K562 (cell line): ENCODE results near the gene KRT33B. TPM values are rescaled to one million over a fixed set of nuclear protein-coding genes. Genes with fewer than 3 reads are reported as not detected.

Experiments used
- ATAC-seq: fragments of 200-7000 bp; cut with Tn5 transposase; 3 replicates; pipeline ENCODE4 v1.9.1; 2020; ENCODE audit warnings: moderate library complexity
- BruUV-seq: library from RNA; stranded (reverse); fragments of 400-500 nt; replicated peaks from 2 replicates; lab custom pipeline; 2021; lab: Mats Ljungman, UMichigan
- CTCF ChIA-PET: fragments of 300-600 bp; formaldehyde crosslinking; extraction: SDS; loops from one replicate; lab custom pipeline; 2021; ENCODE audit warnings: low intra/inter-chr PET ratio; lab: Yijun Ruan, JAX
- POLR2A ChIA-PET: fragments of 300-600, 350-650 bp; sonication (Branson Sonifier 250); formaldehyde crosslinking; extraction: SDS; loops from one replicate; lab custom pipeline; 2021; ENCODE audit warnings: antibody characterized with exemption, inconsistent platforms; lab: Yijun Ruan, JAX
- DNase-seq, 4 experiments: peaks; one replicate each; pipeline versions ENCODE4 v3.0.0 to v3.0.0-alpha.2; 2011 to 2018; ENCODE audit warnings: low spot score in 3 of 4, mixed read lengths in 3 of 4; ENCODE audit errors: extremely low read depth in 1 of 4
- FAIRE-seq: peaks from 2 replicates; lab custom pipeline; 2011; peaks lifted over from hg19 to GRCh38; lab: Jason Lieb, UNC
- H2AFZ ChIP-seq: 2 replicates; pipeline ENCODE4 v1.6.0; 2011; ENCODE audit warnings: low read depth, low read length, control low read depth, inconsistent platforms
- H3K27ac ChIP-seq: fragments of 200-600 bp; 3 replicates; pipeline ENCODE4 v1.8.0; 2011; ENCODE audit warnings: low read depth, mild to moderate bottlenecking, control low read depth, inconsistent platforms, low read length, moderate library complexity, mixed read lengths; ENCODE audit errors: extremely low read depth
- H3K27me3 ChIP-seq, 2 experiments: fragments of 300-600 bp in 1 of 2; 2 replicates in 1 of 2; 3 replicates in 1 of 2; pipeline versions ENCODE4 v1.6.0 to v1.8.0; 2011; ENCODE audit warnings: inconsistent platforms in 2 of 2, low read length in 2 of 2, mild to moderate bottlenecking in 1 of 2, mixed read lengths in 1 of 2, moderate library complexity in 1 of 2; ENCODE audit not compliant: control insufficient read depth in 2 of 2, insufficient read depth in 2 of 2
- H3K36me3 ChIP-seq: fragments of 300-600 bp; 3 replicates; pipeline ENCODE4 v1.8.0; 2011; ENCODE audit warnings: mild to moderate bottlenecking, low read length, inconsistent platforms; ENCODE audit not compliant: control insufficient read depth, insufficient read depth
- H3K4me1 ChIP-seq, 2 experiments: fragments of 200-600 bp in 1 of 2; replicated peaks in 1 of 2; 2 replicates in 1 of 2; 3 replicates in 1 of 2; pipeline versions ENCODE4 v1.5.1 to v1.8.0; 2011; ENCODE audit warnings: inconsistent platforms in 2 of 2, low read length in 2 of 2, mild to moderate bottlenecking in 1 of 2, mixed read lengths in 1 of 2, moderate library complexity in 1 of 2; ENCODE audit not compliant: control insufficient read depth in 2 of 2, insufficient read depth in 2 of 2
- H3K4me2 ChIP-seq: 2 replicates; pipeline ENCODE4 v1.6.1; 2011; ENCODE audit warnings: low read length, control low read depth, inconsistent platforms, mixed read lengths; ENCODE audit not compliant: insufficient read depth
- H3K4me3 ChIP-seq: fragments of 200-600 bp; sonication (generic), shearing (Covaris generic); 2 replicates; pipeline ENCODE4 v1.5.1; 2016; ENCODE audit warnings: control low read depth, inconsistent platforms
- H3K79me2 ChIP-seq: fragments of 200-600 bp; 3 replicates; pipeline ENCODE4 v1.8.0; 2011; ENCODE audit warnings: low read length, inconsistent platforms; ENCODE audit not compliant: control insufficient read depth, insufficient read depth
- H3K9ac ChIP-seq, 2 experiments: 2 replicates each; pipeline versions ENCODE4 v1.6.0 to v1.6.1; 2011; ENCODE audit warnings: low read depth in 2 of 2, low read length in 2 of 2, control low read depth in 1 of 2, inconsistent platforms in 1 of 2, mild to moderate bottlenecking in 1 of 2, mixed read lengths in 1 of 2; ENCODE audit not compliant: insufficient read depth in 1 of 2
- H3K9me1 ChIP-seq: one replicate; pipeline ENCODE4 v1.6.0; 2011; ENCODE audit warnings: inconsistent platforms, mild to moderate bottlenecking, low read length, moderate library complexity; ENCODE audit not compliant: control insufficient read depth, insufficient read depth
- H3K9me3 ChIP-seq: replicated peaks from 2 replicates; pipeline ENCODE4 v1.5.1; 2011; ENCODE audit warnings: low read depth, low read length, inconsistent platforms; ENCODE audit not compliant: control insufficient read depth, insufficient read depth
- H4K20me1 ChIP-seq: replicated peaks from 2 replicates; pipeline ENCODE4 v1.6.1; 2011; ENCODE audit warnings: low read length, inconsistent platforms, mixed read lengths; ENCODE audit not compliant: control insufficient read depth, insufficient read depth
- COPS2 ChIP-seq: fragments of 450-650 bp; conservative IDR thresholded peaks from 2 replicates; pipeline ENCODE4 v1.6.1; 2016; ENCODE audit warnings: mild to moderate bottlenecking, moderate library complexity
- DDX20 ChIP-seq: fragments of 450-650 bp; IDR thresholded peaks from 2 replicates; pipeline ENCODE4 v1.6.1; 2016; ENCODE audit warnings: missing genetic modification characterization, low read depth, mild to moderate bottlenecking, missing compliant biosample characterization, moderate library complexity
- DPF2 ChIP-seq: fragments of 450-650 bp; IDR thresholded peaks from 2 replicates; pipeline ENCODE4 v1.6.1; 2016
- SAFB2 ChIP-seq: fragments of 200-400 bp; formaldehyde crosslinking; IDR thresholded peaks from 2 replicates; pipeline ENCODE4 v1.6.1; 2018; ENCODE audit warnings: borderline replicate concordance, low read length, low read depth, moderate library complexity; ENCODE audit not compliant: severe bottlenecking
- SOX6 ChIP-seq: fragments of 450-650 bp; IDR thresholded peaks from 2 replicates; pipeline ENCODE4 v1.6.1; 2014; ENCODE audit warnings: mild to moderate bottlenecking
- TEAD1 ChIP-seq, 2 experiments: fragments of 450-650 bp in 1 of 2; sonication (generic) in 1 of 2; formaldehyde crosslinking; IDR thresholded peaks; 2 replicates each; pipeline versions ENCODE4 v1.4.0 to v1.8.0; 2020 to 2022; ENCODE audit warnings: mild to moderate bottlenecking in 2 of 2, missing genetic modification reagents in 1 of 2
- ZKSCAN3 ChIP-seq: fragments of 250-450 bp; sonication (Bioruptor Pico); IDR thresholded peaks from 2 replicates; pipeline ENCODE4 v1.4.0; 2020
- ZNF75A ChIP-seq: fragments of 450-650 bp; formaldehyde crosslinking; IDR thresholded peaks from 2 replicates; pipeline ENCODE4 v1.4.0; 2020; ENCODE audit warnings: mild to moderate bottlenecking
- WGBS: fragments of 100-300 bp; shearing (Covaris generic); methylation state at CpG from one replicate; pipeline ENCODE4 v1.1.6; 2016; ENCODE audit warnings: low coverage, mixed read lengths; ENCODE audit not compliant: insufficient coverage; ENCODE audit errors: missing lambda C conversion rate; 5-methylcytosine and 5-hydroxymethylcytosine counted together
- in situ Hi-C: fragments of 300-500 bp; cut with MboI; formaldehyde crosslinking; loops from 4 replicates; pipeline ENCODE4 v1.15.0; 2018; ENCODE audit warnings: inconsistent platforms, mixed read lengths
- intact Hi-C: fragments of 100-400 bp; cut with micrococcal nuclease; formaldehyde crosslinking; loops from 2 replicates; pipeline ENCODE4 v1.14.2; 2022
- polyA plus RNA-seq, 8 experiments: library from polyadenylated mRNA; depleted of rRNA in 4 of 8; stranded (reverse) in 5 of 8; unstranded in 3 of 8; fragments of >200 nt; fragmentation: Nextera tagmentation in 2 of 8; fragmentation: Illumina TruSeq in 1 of 8; extraction: Ambion mirVana in 2 of 8; extraction: Trizol in 1 of 8; gene quantifications; 2 replicates each; pipeline versions ENCODE4 v1.2.1 to v1.2.3, GENCODE V29; 2011 to 2014; ENCODE audit warnings: inconsistent platforms in 1 of 8, missing spikeins in 1 of 8
- total RNA-seq, 7 experiments: library from RNA; depleted of rRNA in 6 of 7; stranded (reverse); fragments of >200 nt in 6 of 7; fragmentation: Illumina TruSeq in 2 of 7; extraction: Trizol in 2 of 7; gene quantifications; 2 replicates each; pipeline versions ENCODE4 v1.2.1 to v1.2.3, GENCODE V29; 2011 to 2021; ENCODE audit warnings: low replicate concordance in 1 of 7
- TF ChIP-seq, protein P1 (sequence below): fragments of 250-450 bp; sonication (Bioruptor Pico); IDR thresholded peaks from 2 replicates; pipeline ENCODE4 v1.8.0; 2021; ENCODE audit warnings: mild to moderate bottlenecking, moderate library complexity
- TF ChIP-seq, protein P2 (sequence below), 3 experiments: IDR thresholded peaks in 2 of 3; conservative IDR thresholded peaks in 1 of 3; 2 replicates each; pipeline ENCODE4 v1.5.1; 2011 to 2012; ENCODE audit warnings: low read length in 3 of 3, mild to moderate bottlenecking in 3 of 3, control low read depth in 2 of 3, improper control_type of control experiment in 1 of 3, inconsistent platforms in 1 of 3, low read depth in 1 of 3, mixed read lengths in 1 of 3, moderate library complexity in 1 of 3; ENCODE audit not compliant: insufficient read depth in 2 of 3
- TF ChIP-seq, protein P3 (sequence below): fragments of 250-450 bp; sonication (Bioruptor Pico); IDR thresholded peaks from 2 replicates; pipeline ENCODE4 v1.4.0; 2020; ENCODE audit warnings: mild to moderate bottlenecking
- TF ChIP-seq, protein P4 (sequence below): fragments of 450-650 bp; IDR thresholded peaks from 2 replicates; pipeline ENCODE4 v1.6.1; 2014; ENCODE audit warnings: low read depth, mild to moderate bottlenecking, moderate library complexity, borderline replicate concordance

KRT33B gene
- total and polyA plus RNA-seq, 9 of the 15 experiments (the other 6 are each of a cell fraction or from before 2014, with no cell fraction given): not detected

DNA sequence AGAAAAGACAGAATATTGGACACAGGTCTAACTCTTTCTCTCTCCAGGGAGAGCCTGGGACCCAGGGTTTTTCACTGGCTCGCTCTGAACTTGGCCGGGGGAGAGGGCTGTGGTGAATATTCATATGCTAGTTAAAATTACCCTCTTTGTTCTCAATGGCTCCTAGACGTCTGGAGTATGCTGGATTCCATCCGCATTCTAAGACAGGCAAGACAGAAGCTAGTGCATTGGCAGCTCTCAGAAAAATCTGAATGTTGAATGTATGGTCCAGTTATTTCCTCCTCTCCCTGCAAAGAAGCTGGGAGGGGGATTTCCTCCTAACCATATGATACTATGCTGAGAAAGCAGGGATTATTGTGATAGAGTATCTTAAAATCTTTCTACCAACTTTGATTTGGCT lies 18.1 kb upstream of the KRT33B start (continued):
- TF ChIP-seq ZNF75A (no peak), DDX20 (tag) (no peak), SAFB2 (no peak), TEAD1 (CRISPR knock-in tag; IDR thresholded peaks at IDR 0.05) (no peak)
- TF ChIP-seq, protein P1, sequence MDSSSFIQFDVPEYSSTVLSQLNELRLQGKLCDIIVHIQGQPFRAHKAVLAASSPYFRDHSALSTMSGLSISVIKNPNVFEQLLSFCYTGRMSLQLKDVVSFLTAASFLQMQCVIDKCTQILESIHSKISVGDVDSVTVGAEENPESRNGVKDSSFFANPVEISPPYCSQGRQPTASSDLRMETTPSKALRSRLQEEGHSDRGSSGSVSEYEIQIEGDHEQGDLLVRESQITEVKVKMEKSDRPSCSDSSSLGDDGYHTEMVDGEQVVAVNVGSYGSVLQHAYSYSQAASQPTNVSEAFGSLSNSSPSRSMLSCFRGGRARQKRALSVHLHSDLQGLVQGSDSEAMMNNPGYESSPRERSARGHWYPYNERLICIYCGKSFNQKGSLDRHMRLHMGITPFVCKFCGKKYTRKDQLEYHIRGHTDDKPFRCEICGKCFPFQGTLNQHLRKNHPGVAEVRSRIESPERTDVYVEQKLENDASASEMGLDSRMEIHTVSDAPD (CRISPR knock-in tag): no peak
- TF ChIP-seq, all 486 proteins: peak for 0

DNA sequence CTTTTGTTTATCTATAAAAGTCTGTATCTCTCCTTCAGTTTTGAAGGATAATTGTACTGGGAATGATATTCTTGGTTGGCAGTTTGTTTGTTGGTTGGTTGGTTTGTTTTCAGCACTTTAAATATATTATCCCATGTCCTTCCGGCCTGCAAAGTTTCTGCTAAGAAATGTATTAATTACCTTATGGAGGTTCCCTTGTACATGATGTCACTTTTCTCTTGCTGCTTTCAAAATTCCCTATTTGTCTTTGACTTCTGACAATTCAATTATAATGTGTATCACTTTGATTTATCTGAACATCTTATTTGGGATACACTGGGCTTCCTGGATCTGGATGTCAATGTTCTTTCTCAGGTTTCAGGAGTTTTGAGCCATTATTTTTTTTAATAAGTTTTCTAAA lies 16.6 kb upstream of the KRT33B start:
- no peak overlapping the region for H3K9ac ChIP-seq
- H3K4me2 ChIP-seq: no peak overlapping the region
- ChIA-PET CTCF (no interaction called here), POLR2A (no interaction called here)
- no peaks in the 10 kb centered on the region for H3K36me3 ChIP-seq
- ATAC-seq (no peak), FAIRE-seq (no peak), DNase-seq (no peak)
- H3K9me1 ChIP-seq: no peaks in the 10 kb centered on the region
- H2AFZ ChIP-seq: no peak overlapping the region
- 0% methylated on average over 1 of the region's 1 CpG for WGBS
- no peaks in the 10 kb centered on the region for H3K79me2 ChIP-seq
- H3K4me3 ChIP-seq: no peak overlapping the region
- H3K27me3 ChIP-seq: peaks cover 5 to 15% of the 10 kb centered on the region in 2 experiments; a peak in 2 of 5 replicates
- no peaks in the 10 kb centered on the region for H3K4me1 ChIP-seq
- no TSS peak for BruUV-seq
- no peaks in the 10 kb centered on the region for H3K9me3 ChIP-seq
- no peaks in the 10 kb centered on the region for H4K20me1 ChIP-seq
- in situ Hi-C loops (no loop called here), intact Hi-C loops (no loop called here)
- TF ChIP-seq, protein P2, sequence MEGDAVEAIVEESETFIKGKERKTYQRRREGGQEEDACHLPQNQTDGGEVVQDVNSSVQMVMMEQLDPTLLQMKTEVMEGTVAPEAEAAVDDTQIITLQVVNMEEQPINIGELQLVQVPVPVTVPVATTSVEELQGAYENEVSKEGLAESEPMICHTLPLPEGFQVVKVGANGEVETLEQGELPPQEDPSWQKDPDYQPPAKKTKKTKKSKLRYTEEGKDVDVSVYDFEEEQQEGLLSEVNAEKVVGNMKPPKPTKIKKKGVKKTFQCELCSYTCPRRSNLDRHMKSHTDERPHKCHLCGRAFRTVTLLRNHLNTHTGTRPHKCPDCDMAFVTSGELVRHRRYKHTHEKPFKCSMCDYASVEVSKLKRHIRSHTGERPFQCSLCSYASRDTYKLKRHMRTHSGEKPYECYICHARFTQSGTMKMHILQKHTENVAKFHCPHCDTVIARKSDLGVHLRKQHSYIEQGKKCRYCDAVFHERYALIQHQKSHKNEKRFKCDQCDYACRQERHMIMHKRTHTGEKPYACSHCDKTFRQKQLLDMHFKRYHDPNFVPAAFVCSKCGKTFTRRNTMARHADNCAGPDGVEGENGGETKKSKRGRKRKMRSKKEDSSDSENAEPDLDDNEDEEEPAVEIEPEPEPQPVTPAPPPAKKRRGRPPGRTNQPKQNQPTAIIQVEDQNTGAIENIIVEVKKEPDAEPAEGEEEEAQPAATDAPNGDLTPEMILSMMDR (IDR thresholded peaks at IDR 0.05 in 2 of 3, conservative IDR thresholded peaks at IDR 0.05 in 1 of 3; ENCODE audit: insufficient read depth in 2 of 3, low read depth in 1 of 3, low read length in 3 of 3): no peak
- TF ChIP-seq DPF2 (no peak), COPS2 (no peak), SOX6 (no peak), ZKSCAN3 (CRISPR knock-in tag) (no peak)
- TF ChIP-seq, protein P3, sequence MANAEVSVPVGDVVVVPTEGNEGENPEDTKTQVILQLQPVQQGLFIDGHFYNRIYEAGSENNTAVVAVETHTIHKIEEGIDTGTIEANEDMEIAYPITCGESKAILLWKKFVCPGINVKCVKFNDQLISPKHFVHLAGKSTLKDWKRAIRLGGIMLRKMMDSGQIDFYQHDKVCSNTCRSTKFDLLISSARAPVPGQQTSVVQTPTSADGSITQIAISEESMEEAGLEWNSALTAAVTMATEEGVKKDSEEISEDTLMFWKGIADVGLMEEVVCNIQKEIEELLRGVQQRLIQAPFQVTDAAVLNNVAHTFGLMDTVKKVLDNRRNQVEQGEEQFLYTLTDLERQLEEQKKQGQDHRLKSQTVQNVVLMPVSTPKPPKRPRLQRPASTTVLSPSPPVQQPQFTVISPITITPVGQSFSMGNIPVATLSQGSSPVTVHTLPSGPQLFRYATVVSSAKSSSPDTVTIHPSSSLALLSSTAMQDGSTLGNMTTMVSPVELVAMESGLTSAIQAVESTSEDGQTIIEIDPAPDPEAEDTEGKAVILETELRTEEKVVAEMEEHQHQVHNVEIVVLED (CRISPR knock-in tag): no peak
- TF ChIP-seq, protein P4, sequence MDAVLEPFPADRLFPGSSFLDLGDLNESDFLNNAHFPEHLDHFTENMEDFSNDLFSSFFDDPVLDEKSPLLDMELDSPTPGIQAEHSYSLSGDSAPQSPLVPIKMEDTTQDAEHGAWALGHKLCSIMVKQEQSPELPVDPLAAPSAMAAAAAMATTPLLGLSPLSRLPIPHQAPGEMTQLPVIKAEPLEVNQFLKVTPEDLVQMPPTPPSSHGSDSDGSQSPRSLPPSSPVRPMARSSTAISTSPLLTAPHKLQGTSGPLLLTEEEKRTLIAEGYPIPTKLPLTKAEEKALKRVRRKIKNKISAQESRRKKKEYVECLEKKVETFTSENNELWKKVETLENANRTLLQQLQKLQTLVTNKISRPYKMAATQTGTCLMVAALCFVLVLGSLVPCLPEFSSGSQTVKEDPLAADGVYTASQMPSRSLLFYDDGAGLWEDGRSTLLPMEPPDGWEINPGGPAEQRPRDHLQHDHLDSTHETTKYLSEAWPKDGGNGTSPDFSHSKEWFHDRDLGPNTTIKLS: no peak
- no peak overlapping the region for H3K27ac ChIP-seq
